Lung (tissue), 12 donors: Measurements from ENCODE around the gene TLL1. TPM values are rescaled to one million over a fixed set of nuclear protein-coding genes. Genes with fewer than 3 reads are reported as not detected.

Experiments used
- ATAC-seq: fragments of 200-7000 bp; cut with Tn5 transposase; one replicate; pipeline ENCODE4 v1.9.1; 2020; ENCODE audit warnings: moderate number of reproducible peaks; ENCODE audit not compliant: insufficient read depth, low FRiP score
- DNase-seq, 3 donors: peaks; one replicate each; pipeline ENCODE4 v3.0.0-alpha.2; 2013 to 2017
- H3K27ac ChIP-seq, 2 donors: one replicate each; pipeline ENCODE4 v1.5.1; 2013; ENCODE audit warnings: mild to moderate bottlenecking in 2 of 2, moderate library complexity in 2 of 2, control low read depth in 1 of 2, inconsistent platforms in 1 of 2, low read depth in 1 of 2, low read length in 1 of 2
- H3K27me3 ChIP-seq, 3 donors: one replicate each; pipeline ENCODE4 v1.5.1; 2013; ENCODE audit warnings: low read length in 2 of 3; ENCODE audit not compliant: control insufficient read depth in 3 of 3, insufficient read depth in 3 of 3
- H3K36me3 ChIP-seq, 4 donors: one replicate each; pipeline ENCODE4 v1.5.1; 2013; ENCODE audit warnings: low read length in 4 of 4, mild to moderate bottlenecking in 1 of 4, moderate library complexity in 1 of 4; ENCODE audit not compliant: control insufficient read depth in 4 of 4, insufficient read depth in 4 of 4
- H3K4me1 ChIP-seq, 5 donors: one replicate each; pipeline ENCODE4 v1.5.1; 2013; ENCODE audit warnings: low read length in 5 of 5, mild to moderate bottlenecking in 2 of 5, moderate library complexity in 1 of 5; ENCODE audit not compliant: control insufficient read depth in 5 of 5, insufficient read depth in 5 of 5
- H3K4me3 ChIP-seq: one replicate; pipeline ENCODE4 v1.5.1; 2013; ENCODE audit warnings: mild to moderate bottlenecking, control low read depth, moderate library complexity
- H3K9ac ChIP-seq, 2 donors: one replicate each; pipeline ENCODE4 v1.5.1; 2013; ENCODE audit warnings: low read length in 2 of 2, control low read depth in 1 of 2; ENCODE audit not compliant: insufficient read depth in 1 of 2
- H3K9me3 ChIP-seq, 4 donors: one replicate each; pipeline ENCODE4 v1.5.1; 2013; ENCODE audit warnings: low read length in 3 of 4, mild to moderate bottlenecking in 1 of 4, moderate library complexity in 1 of 4; ENCODE audit not compliant: control insufficient read depth in 4 of 4, insufficient read depth in 3 of 4
- CTCF ChIP-seq: IDR thresholded peaks from 2 replicates; pipeline ENCODE4 v1.5.1; 2012; ENCODE audit warnings: mild to moderate bottlenecking; ENCODE audit errors: control extremely low read depth, extremely low read depth
- WGBS, 2 donors: extraction: QIAGEN DNeasy Blood & Tissue Kit; methylation state at CpG; one replicate each; pipeline ENCODE4 v1.1.7; 2013; 5-methylcytosine and 5-hydroxymethylcytosine counted together
- polyA plus RNA-seq, 2 donors: library from polyadenylated mRNA; stranded (reverse); fragments of 200-250 nt; gene quantifications; one replicate each; pipeline ENCODE4 v1.2.1, GENCODE V29; 2013
- total RNA-seq, 2 donors: library from RNA; depleted of rRNA in 1 of 2; stranded (reverse); fragments of >200 nt in 1 of 2; gene quantifications; one replicate each; pipeline ENCODE4 v1.2.1, GENCODE V29; 2014 to 2021
- donor health status: control.
- donor health status: control.
- donor health status: Bipolar disorder and iron deficiency.
- donor health status: healthy.
- donor health status: DM: yes; HTN: yes; CAD: no.

TLL1 gene
- total and polyA plus RNA-seq, 4 donors = 0.93 to 5.7 (median 1.9) TPM

GRCh38 chr4:165873298-165874071, 448 bp downstream of the TLL1 start:
- Histone ChIP-seq H3K27ac (peak overlapping the region; percentile 27 to 70), H3K36me3 (no peaks in the 10 kb centered on the region), H3K4me3 (peak overlapping the region; percentile 17), H3K27me3 (peaks cover 0 to 65% (median 55%) of the 10 kb centered on the region in 3 donors), H3K9ac (no peak overlapping the region), H3K9me3 (peaks cover 0 to 3% (median 0%) of the 10 kb centered on the region in 4 donors), H3K4me1 (peaks cover 0 to 28% (median 8%) of the 10 kb centered on the region in 5 donors)
- WGBS, 2 donors = 1% methylated on average over 69 to 70 of the region's 70 CpGs
- ATAC-seq (peak; percentile 42), DNase-seq (peak; percentile 10 to 58 (median 33))
- TF ChIP-seq CTCF = no peak

GRCh38 chr4:165874072-165874790, 1.2 kb downstream of the TLL1 start:
- ATAC-seq (no peak), DNase-seq (peak; percentile 11 to 27 (median 18))
- Histone ChIP-seq H3K4me1 (peaks cover 0 to 28% (median 8%) of the 10 kb centered on the region in 5 donors), H3K27ac (no peak overlapping the region), H3K36me3 (no peaks in the 10 kb centered on the region), H3K9ac (no peak overlapping the region), H3K4me3 (peak overlapping the region; percentile 32), H3K27me3 (peaks cover 0 to 60% (median 55%) of the 10 kb centered on the region in 3 donors), H3K9me3 (peaks cover 0 to 3% (median 0%) of the 10 kb centered on the region in 4 donors)
- WGBS, 2 donors = 0 to 4% methylated on average over 24 to 27 of the region's 27 CpGs
- TF ChIP-seq CTCF = no peak

DNA sequence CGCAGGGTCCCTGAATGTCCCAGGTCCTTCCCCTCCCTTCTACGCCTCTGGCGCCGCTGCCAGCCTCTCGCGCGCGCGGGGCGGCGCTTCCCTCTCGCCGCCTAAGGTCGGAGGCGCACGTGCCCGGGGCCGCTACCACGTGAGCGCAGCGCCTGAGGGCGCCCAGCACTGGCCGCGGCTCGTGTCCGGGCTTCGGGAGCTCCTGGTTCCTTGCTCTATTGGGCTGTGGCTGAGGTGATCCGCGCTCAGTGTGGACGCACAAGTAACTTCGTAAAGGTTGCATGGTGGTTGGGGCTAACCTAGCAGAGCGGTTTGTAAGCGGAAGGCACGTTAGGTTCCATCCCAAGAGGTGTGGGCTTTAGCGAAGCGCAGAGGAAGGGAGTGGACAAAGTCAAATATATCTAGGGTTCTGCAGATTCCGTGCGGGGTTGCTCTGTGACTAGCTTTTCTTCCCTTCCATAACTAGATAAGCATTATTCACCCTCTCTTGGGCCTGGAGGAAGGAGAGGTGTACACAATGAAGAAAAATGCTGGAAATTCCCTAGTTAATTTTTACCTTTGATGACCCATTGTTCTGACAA, 1.8 kb downstream of the TLL1 start:
- H3K27me3 ChIP-seq = peaks cover 0 to 53% (median 53%) of the 10 kb centered on the region in 3 donors
- no peak for TF ChIP-seq CTCF
- ATAC-seq = peak; percentile 16
- H3K9me3 ChIP-seq = peaks cover 0 to 3% (median 0%) of the 10 kb centered on the region in 4 donors
- H3K27ac ChIP-seq = peak overlapping the region in 1 of 2 donors; percentile 15
- H3K4me1 ChIP-seq = peaks cover 0 to 28% (median 8%) of the 10 kb centered on the region in 5 donors
- DNase-seq = peak; percentile 18 to 45 (median 26)
- H3K36me3 ChIP-seq = no peaks in the 10 kb centered on the region
- H3K9ac ChIP-seq = no peak overlapping the region
- 4 to 6% methylated on average over 37 to 38 of the region's 38 CpGs for WGBS, 2 donors
- peak overlapping the region; percentile 18 for H3K4me3 ChIP-seq
